Transverse colon (tissue), 4 donors: ENCODE data around the gene SH2B2. TPM values are rescaled to one million over a fixed set of nuclear protein-coding genes. Genes with fewer than 3 reads are reported as not detected.

ENCODE experiments used
- DNase-seq: peaks from one replicate; pipeline ENCODE4 v3.0.0-alpha.2; 2019
- H3K27ac ChIP-seq, 4 donors: fragments of 200-600 bp; sonication (generic); 2 replicates each; pipeline ENCODE4 v1.5.1; 2016 to 2018; ENCODE audit warnings: inconsistent platforms in 4 of 4
- H3K27me3 ChIP-seq: fragments of 200-600 bp; sonication (generic); 2 replicates; pipeline ENCODE4 v1.5.1; 2017; ENCODE audit warnings: inconsistent platforms
- H3K36me3 ChIP-seq, 4 donors: fragments of 200-600 bp; sonication (generic); 2 replicates each; pipeline ENCODE4 v1.5.1; 2017 to 2019; ENCODE audit warnings: inconsistent platforms in 4 of 4
- H3K4me1 ChIP-seq, 4 donors: fragments of 200-600 bp; sonication (generic); 2 replicates each; pipeline ENCODE4 v1.5.1; 2017 to 2020; ENCODE audit warnings: inconsistent platforms in 4 of 4
- H3K4me3 ChIP-seq, 4 donors: fragments of 200-600 bp; sonication (generic); 1 replicate in 1 of 4; 2 replicates in 3 of 4; pipeline versions ENCODE4 v1.5.1 to v1.6.1; 2017 to 2019; ENCODE audit warnings: inconsistent platforms in 4 of 4
- H3K9me3 ChIP-seq, 2 donors: fragments of 200-600 bp; sonication (generic); 2 replicates each; pipeline ENCODE4 v1.5.1; 2017 to 2019; ENCODE audit warnings: inconsistent platforms in 2 of 2
- EP300 ChIP-seq: sonication (generic); formaldehyde crosslinking; IDR thresholded peaks from one replicate; pipeline ENCODE4 v1.6.1; 2017; ENCODE audit warnings: antibody characterized with exemption, low read depth
- POLR2A ChIP-seq: fragments of 450-650 bp; IDR thresholded peaks from one replicate; pipeline ENCODE4 v1.6.1; 2016; ENCODE audit warnings: antibody characterized with exemption, mild to moderate bottlenecking, moderate library complexity
- POLR2AphosphoS5 ChIP-seq, 3 donors: sonication (generic); formaldehyde crosslinking; IDR thresholded peaks; one replicate each; pipeline ENCODE4 v1.6.1; 2016; ENCODE audit warnings: antibody characterized with exemption in 3 of 3
- WGBS, 2 donors: methylation state at CpG; one replicate each; pipeline ENCODE4 v1.1.5; 2018; ENCODE audit warnings: low coverage in 1 of 2; 5-methylcytosine and 5-hydroxymethylcytosine counted together
- in situ Hi-C, 4 donors: fragments of 200-750 bp; cut with MboI; loops; one replicate each; pipeline versions ENCODE4 v1.15.0 to v1.15.1; 2017; ENCODE audit warnings: low sequenced_read_pairs in 3 of 4, low pct_ligation_motif_present in 1 of 4, low pct_unique_long_range_greater_than_20kb in 1 of 4
- intact Hi-C: fragments of 100-400 bp; cut with DNase I; formaldehyde crosslinking; loops from one replicate; pipeline ENCODE4 v1.15.1; 2023; ENCODE audit warnings: low total_unique reads
- total RNA-seq, 4 donors: library from RNA; depleted of rRNA; stranded (reverse); fragments of >200 nt; gene quantifications; one replicate each; pipeline ENCODE4 v1.1.0, GENCODE V29; 2016
- TF ChIP-seq, protein P1 (sequence below), 5 experiments: fragments of 200-600 bp in 3 of 5; fragments of 450-650 bp in 2 of 5; sonication (generic) in 3 of 5; IDR thresholded peaks; 1 replicate in 2 of 5; 2 replicates in 3 of 5; pipeline ENCODE4 v1.5.1; 2016 to 2017; ENCODE audit warnings: antibody characterized with exemption in 5 of 5, inconsistent platforms in 3 of 5, mild to moderate bottlenecking in 2 of 5, moderate library complexity in 1 of 5

SH2B2 gene
- total RNA-seq, 4 donors from 2014 or later, result 2.0 to 7.6 (median 2.2) TPM; not detected in 1

DNA sequence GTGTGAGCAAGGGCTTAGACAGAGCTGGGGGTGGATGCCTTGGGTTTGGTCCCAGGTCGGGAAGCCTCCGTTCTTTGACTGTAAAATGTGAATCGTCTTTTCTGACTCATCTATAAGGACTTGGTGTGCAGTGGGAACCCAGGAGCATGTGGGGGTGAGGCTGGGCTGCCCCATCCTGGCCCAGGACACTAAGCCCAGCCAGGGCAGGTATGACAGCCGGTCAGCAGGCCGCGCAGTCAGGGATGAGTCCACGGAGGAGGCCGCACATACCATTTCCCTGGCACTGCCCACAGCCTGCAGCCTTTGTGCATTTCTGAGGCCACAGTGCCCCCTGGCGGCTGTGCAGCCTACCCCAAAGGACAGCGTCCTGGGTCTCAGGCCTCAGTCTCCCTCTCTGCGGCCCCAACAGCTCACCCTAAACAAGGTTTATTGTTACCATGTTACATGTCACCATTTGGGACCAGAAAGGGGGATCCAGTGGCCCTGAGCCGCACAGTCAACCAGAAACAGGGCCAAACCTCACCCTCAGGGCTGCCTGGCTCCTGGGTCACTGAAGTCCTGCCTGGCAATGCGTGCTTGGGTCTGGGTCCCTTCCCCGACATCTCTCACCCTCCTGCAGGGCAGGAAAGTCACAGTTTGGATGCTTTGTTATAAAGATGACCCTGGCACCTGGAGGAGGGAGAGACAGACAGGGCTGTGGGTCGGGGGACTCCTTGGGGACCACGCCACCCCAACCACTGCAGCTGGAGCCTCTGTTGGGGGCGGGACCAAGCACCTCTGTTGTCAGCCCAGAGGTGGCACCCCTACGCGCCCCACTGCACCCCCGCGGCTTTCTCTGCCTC, 14.4 kb upstream of the SH2B2 start:
- no peak for TF ChIP-seq EP300
- TF ChIP-seq, protein P1, sequence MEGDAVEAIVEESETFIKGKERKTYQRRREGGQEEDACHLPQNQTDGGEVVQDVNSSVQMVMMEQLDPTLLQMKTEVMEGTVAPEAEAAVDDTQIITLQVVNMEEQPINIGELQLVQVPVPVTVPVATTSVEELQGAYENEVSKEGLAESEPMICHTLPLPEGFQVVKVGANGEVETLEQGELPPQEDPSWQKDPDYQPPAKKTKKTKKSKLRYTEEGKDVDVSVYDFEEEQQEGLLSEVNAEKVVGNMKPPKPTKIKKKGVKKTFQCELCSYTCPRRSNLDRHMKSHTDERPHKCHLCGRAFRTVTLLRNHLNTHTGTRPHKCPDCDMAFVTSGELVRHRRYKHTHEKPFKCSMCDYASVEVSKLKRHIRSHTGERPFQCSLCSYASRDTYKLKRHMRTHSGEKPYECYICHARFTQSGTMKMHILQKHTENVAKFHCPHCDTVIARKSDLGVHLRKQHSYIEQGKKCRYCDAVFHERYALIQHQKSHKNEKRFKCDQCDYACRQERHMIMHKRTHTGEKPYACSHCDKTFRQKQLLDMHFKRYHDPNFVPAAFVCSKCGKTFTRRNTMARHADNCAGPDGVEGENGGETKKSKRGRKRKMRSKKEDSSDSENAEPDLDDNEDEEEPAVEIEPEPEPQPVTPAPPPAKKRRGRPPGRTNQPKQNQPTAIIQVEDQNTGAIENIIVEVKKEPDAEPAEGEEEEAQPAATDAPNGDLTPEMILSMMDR (IDR thresholded peaks at IDR 0.05), result peak; percentile 90 to 93 (median 90)
- 46 to 53% methylated on average over 3 to 20 of the region's 21 CpGs for WGBS, 2 donors
- H3K4me1 ChIP-seq, result peaks cover 0 to 11% (median 2%) of the 10 kb centered on the region in 4 donors
- no peaks in the 10 kb centered on the region for H3K9me3 ChIP-seq
- intact Hi-C loops (loop anchor here (5.0 kb wide), 1 partner anchor 730 kb away; no protein-coding TSS in a partner anchor), in situ Hi-C loops (loop anchor here (5.0 to 10.0 kb wide), 2 partner anchors 727 to 730 kb away; no protein-coding TSS in a partner anchor)
- no peaks in the 10 kb centered on the region for H3K36me3 ChIP-seq
- DNase-seq, result peak; percentile 83
- no peak overlapping the region for H3K4me3 ChIP-seq
- H3K27ac ChIP-seq, result no peak overlapping the region
- H3K27me3 ChIP-seq, result no peaks in the 10 kb centered on the region

DNA sequence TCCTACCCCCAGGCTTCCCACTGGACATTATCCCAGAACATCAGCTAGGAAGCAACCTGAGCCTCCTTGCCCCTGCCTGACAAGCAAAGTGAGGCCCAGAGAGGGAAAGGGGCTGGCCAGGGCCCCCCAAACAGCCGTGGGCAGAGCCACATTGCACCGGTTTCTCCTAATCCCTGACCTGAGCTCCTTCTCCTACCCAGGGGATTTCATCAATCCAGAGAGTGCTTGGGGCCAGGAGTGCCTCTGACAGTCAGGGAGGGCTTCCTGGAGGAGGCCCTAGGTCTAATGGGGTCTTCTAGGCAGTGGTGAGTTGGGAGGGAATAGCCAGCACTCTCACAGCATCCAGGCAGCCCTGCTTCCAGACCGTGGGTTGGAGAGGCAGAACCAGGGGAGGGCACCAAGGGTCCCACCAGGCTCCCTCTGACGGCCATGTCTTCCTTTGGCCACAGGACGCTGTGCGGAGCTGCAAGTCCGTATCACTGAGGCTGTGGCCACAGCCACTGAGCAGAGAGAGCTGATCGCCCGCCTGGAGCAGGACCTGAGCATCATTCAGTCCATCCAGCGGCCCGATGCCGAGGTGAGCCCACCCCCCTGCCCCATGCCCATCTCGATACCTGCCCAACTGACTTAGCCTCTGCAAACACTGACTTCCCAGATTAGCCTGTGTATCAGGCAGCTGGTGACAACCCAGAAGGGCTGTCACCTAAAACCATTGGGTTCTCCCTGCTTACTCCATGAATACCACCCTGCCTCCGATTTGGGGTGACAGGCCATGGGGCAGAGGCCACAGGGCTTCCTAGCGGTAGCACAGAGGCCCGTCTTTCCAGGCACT, 13.5 kb upstream of the SH2B2 start:
- H3K27ac ChIP-seq, result peak overlapping the region in 1 of 4 donors; percentile 0
- in situ Hi-C loops, result loop anchor here (5.0 to 10.0 kb wide), 2 partner anchors 728 to 731 kb away; no protein-coding TSS in a partner anchor
- TF ChIP-seq POLR2A, result no peak
- TF ChIP-seq, protein P1 (IDR thresholded peaks at IDR 0.05), result no peak
- TF ChIP-seq POLR2AphosphoS5 (IDR thresholded peaks at IDR 0.05), result no peak
- TF ChIP-seq EP300, result no peak

DNA sequence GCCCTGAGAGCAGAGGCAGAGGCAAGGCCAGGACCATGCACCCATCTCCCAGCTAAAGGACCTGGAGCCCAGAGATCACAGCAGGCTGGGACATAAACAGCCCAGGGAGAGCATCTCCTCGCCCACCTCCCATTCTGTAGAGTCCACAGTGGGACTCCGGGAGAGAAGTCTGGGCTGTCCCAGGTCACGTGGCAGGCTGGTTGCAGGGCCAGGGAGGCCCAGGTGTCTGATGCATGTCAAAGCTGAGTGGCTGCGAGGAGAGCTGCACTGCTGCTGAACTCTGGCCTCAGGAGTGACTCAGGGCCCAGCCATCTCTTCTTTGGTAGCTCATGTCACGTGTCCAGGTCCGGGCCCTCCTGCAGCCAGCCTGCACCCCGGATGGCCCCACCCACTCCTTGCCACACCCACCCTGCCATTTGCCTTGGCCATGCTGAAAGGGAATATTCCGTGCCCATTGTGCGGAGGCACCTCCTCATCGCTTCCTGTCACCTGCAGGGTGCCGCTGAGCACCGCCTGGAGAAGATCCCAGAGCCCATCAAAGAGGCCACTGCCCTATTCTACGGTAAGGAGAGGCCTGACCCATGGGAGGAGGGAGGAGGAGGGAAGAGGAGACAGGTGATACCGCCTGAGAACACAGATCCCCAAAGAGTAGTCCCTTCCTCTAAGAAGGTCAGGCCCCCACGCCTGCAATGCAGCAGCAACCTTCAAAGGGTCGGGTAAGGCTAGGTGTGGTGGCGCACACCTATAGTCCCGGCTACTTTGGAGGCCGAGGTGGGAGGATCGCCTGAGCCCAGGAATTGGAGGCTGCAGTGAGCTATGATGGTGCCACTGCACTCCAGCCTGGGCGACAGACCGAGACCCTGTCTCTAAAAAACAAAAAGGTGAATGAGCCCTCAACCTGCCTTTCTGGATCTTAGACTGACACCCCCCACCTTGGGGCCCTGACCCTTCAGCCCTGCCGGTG, 12.6 kb upstream of the SH2B2 start:
- in situ Hi-C loops (loop anchor here (5.0 to 10.0 kb wide), 2 partner anchors 729 to 732 kb away; no protein-coding TSS in a partner anchor), intact Hi-C loops (loop anchor here (5.0 kb wide), 1 partner anchor 732 kb away; no protein-coding TSS in a partner anchor)

More for the DNA sequence above, 13.5 kb upstream of the SH2B2 start:
- intact Hi-C loops, result loop anchor here (5.0 kb wide), 1 partner anchor 731 kb away; no protein-coding TSS in a partner anchor
- 85% methylated on average over 4 to 16 of the region's 16 CpGs for WGBS, 2 donors
- Histone ChIP-seq H3K4me3 (no peak overlapping the region), H3K36me3 (no peaks in the 10 kb centered on the region), H3K27me3 (no peaks in the 10 kb centered on the region), H3K4me1 (peaks cover 0 to 11% (median 2%) of the 10 kb centered on the region in 4 donors), H3K9me3 (no peaks in the 10 kb centered on the region)
- no peak for DNase-seq

More for the DNA sequence above, 12.6 kb upstream of the SH2B2 start:
- TF ChIP-seq EP300 (no peak), POLR2AphosphoS5 (IDR thresholded peaks at IDR 0.05) (no peak), POLR2A (no peak)
- TF ChIP-seq, protein P1 (IDR thresholded peaks at IDR 0.05), result no peak
- no peaks in the 10 kb centered on the region for H3K9me3 ChIP-seq
- no peaks in the 10 kb centered on the region for H3K36me3 ChIP-seq
- H3K4me3 ChIP-seq, result no peak overlapping the region
- 59% methylated on average over 23 of the region's 23 CpGs; no CpG with 5 or more reads in 1 of the 2 donors for WGBS, 2 donors
- H3K4me1 ChIP-seq, result peaks cover 0 to 11% (median 2%) of the 10 kb centered on the region in 4 donors
- peak; percentile 87 for DNase-seq
- H3K27me3 ChIP-seq, result no peaks in the 10 kb centered on the region
- peak overlapping the region in 1 of 4 donors; percentile 0 for H3K27ac ChIP-seq
